NB4 (cell line): ENCODE results near the gene BACE1-AS.

Experiments
- DNase-seq: peaks from one replicate; pipeline ENCODE4 v3.0.0; 2010; ENCODE audit warnings: low read depth
- H3K4me3 ChIP-seq: one replicate; pipeline ENCODE4 v1.5.1; 2011; ENCODE audit warnings: mild to moderate bottlenecking, low read depth, low read length, moderate library complexity
- CTCF ChIP-seq: IDR thresholded peaks from one replicate; pipeline ENCODE4 v1.5.1; 2012; ENCODE audit warnings: low read depth, low read length
- MAX ChIP-seq: IDR thresholded peaks from 2 replicates; pipeline ENCODE4 v1.6.1; 2011; ENCODE audit warnings: low read depth, low read length
- MYC ChIP-seq: IDR thresholded peaks from 2 replicates; pipeline ENCODE4 v1.6.1; 2011; ENCODE audit warnings: low read depth, low read length
- POLR2A ChIP-seq: IDR thresholded peaks from 2 replicates; pipeline ENCODE4 v1.6.1; 2011; ENCODE audit warnings: mild to moderate bottlenecking; ENCODE audit not compliant: insufficient read length; ENCODE audit errors: extremely low read depth

Gene BACE1-AS

GRCh38 chr11:117302228-117302627 lies 11.1 kb downstream of the BACE1-AS start:
- DNase-seq: no peak
- TF ChIP-seq CTCF (no peak), POLR2A (no peak), MAX (no peak), MYC (no peak)
- H3K4me3 ChIP-seq: no peak overlapping the region

GRCh38 chr11:117303101-117303500 lies 12.0 kb downstream of the BACE1-AS start:
- H3K4me3 ChIP-seq: no peak overlapping the region
- no peak for TF ChIP-seq POLR2A
- no peak for TF ChIP-seq MYC
- no peak for TF ChIP-seq MAX
- TF ChIP-seq CTCF: no peak
- no peak for DNase-seq

GRCh38 chr11:117303646-117304315 lies 12.6 kb downstream of the BACE1-AS start:
- no peak overlapping the region for H3K4me3 ChIP-seq
- TF ChIP-seq MYC (no peak), CTCF (no peak), POLR2A (no peak), MAX (no peak)
- DNase-seq: no peak

- no peak for DNase-seq
- H3K4me3 ChIP-seq: no peak overlapping the region
- no peak for TF ChIP-seq MAX
- TF ChIP-seq CTCF: no peak
- TF ChIP-seq MYC: no peak
- TF ChIP-seq POLR2A: no peak
Measured at GRCh38 chr11:117305145-117305544, 14.0 kb downstream of the BACE1-AS start.

GRCh38 chr11:117309310-117309709 lies 18.2 kb downstream of the BACE1-AS start:
- TF ChIP-seq POLR2A (no peak), MYC (no peak), CTCF (no peak)
- no peak for DNase-seq
- no peak overlapping the region for H3K4me3 ChIP-seq

- DNase-seq: peak; percentile 49
- no peak for TF ChIP-seq CTCF
- no peak for TF ChIP-seq POLR2A
- no peak for TF ChIP-seq MYC
- TF ChIP-seq MAX: no peak
- H3K4me3 ChIP-seq: no peak overlapping the region
Measured at GRCh38 chr11:117313091-117313490, 21.9 kb downstream of the BACE1-AS start.
